Mesothelial cell of epicardium (in vitro differentiated cells): ENCODE results near the gene SLC35F1. TPM values are rescaled to one million over a fixed set of nuclear protein-coding genes. Genes with fewer than 3 reads are reported as not detected.

Source experiments
- DNase-seq, 2 experiments: peaks; one replicate each; pipeline ENCODE4 v3.0.0; 2021; ENCODE audit warnings: low spot score in 2 of 2; ENCODE audit not compliant: unreplicated experiment in 2 of 2
- H3K27ac Mint-ChIP-seq: 2 replicates; pipeline ENCODE4 v1.8.0; 2021; ENCODE audit warnings: mixed read lengths
- H3K27me3 Mint-ChIP-seq: 2 replicates; pipeline ENCODE4 v1.8.0; 2021; ENCODE audit warnings: low read depth, mixed read lengths
- H3K36me3 Mint-ChIP-seq: 2 replicates; pipeline ENCODE4 v1.8.0; 2021; ENCODE audit warnings: mixed read lengths
- H3K4me1 Mint-ChIP-seq: 2 replicates; pipeline ENCODE4 v1.8.0; 2021; ENCODE audit warnings: mixed read lengths
- H3K4me3 Mint-ChIP-seq: 2 replicates; pipeline ENCODE4 v1.8.0; 2021; ENCODE audit warnings: mild to moderate bottlenecking, moderate library complexity, mixed read lengths
- H3K9me3 Mint-ChIP-seq: 2 replicates; pipeline ENCODE4 v1.8.0; 2021; ENCODE audit warnings: mixed read lengths
- CTCF ChIP-seq: fragments of 200-600 bp; sonication (generic); IDR thresholded peaks from one replicate; pipeline ENCODE4 v1.5.0; 2021; ENCODE audit warnings: antibody characterized with exemption; ENCODE audit not compliant: unreplicated experiment
- total RNA-seq: library from RNA; stranded (reverse); gene quantifications from 3 replicates; pipeline ENCODE4 v1.2.1, GENCODE V29; 2021

The SLC35F1 gene
- total RNA-seq, 1 donor from 2014 or later, result 0.78 TPM

- peaks cover 2% of the 10 kb centered on the region for H3K27me3 Mint-ChIP-seq
- H3K4me1 Mint-ChIP-seq, result no peaks in the 10 kb centered on the region
- DNase-seq, result no peak
- TF ChIP-seq CTCF, result no peak
- peaks cover 17% of the 10 kb centered on the region for H3K9me3 Mint-ChIP-seq
- no peak overlapping the region for H3K27ac Mint-ChIP-seq
- no peak overlapping the region for H3K4me3 Mint-ChIP-seq
- H3K36me3 Mint-ChIP-seq, result peaks cover 3% of the 10 kb centered on the region
Measured at GRCh38 chr6:117928833-117929232, 21.8 kb downstream of the SLC35F1 start.

- Mint-ChIP-seq H3K36me3 (peaks cover 3% of the 10 kb centered on the region), H3K4me1 (no peaks in the 10 kb centered on the region), H3K27ac (no peak overlapping the region), H3K27me3 (peaks cover 6% of the 10 kb centered on the region), H3K9me3 (peaks cover 17% of the 10 kb centered on the region), H3K4me3 (no peak overlapping the region)
- DNase-seq, result no peak
- TF ChIP-seq CTCF, result no peak
Measured at GRCh38 chr6:117929501-117929900, 22.4 kb downstream of the SLC35F1 start.

GRCh38 chr6:117930645-117931044, 23.6 kb downstream of the SLC35F1 start:
- no peak overlapping the region for H3K27ac Mint-ChIP-seq
- H3K4me3 Mint-ChIP-seq, result no peak overlapping the region

GRCh38 chr6:117932001-117932400, 24.9 kb downstream of the SLC35F1 start:
- Mint-ChIP-seq H3K27me3 (peaks cover 6% of the 10 kb centered on the region), H3K4me1 (no peaks in the 10 kb centered on the region), H3K27ac (no peak overlapping the region), H3K9me3 (peaks cover 17% of the 10 kb centered on the region), H3K4me3 (no peak overlapping the region), H3K36me3 (peaks cover 3% of the 10 kb centered on the region)
- no peak for TF ChIP-seq CTCF
- no peak for DNase-seq

More at GRCh38 chr6:117930645-117931044, 23.6 kb downstream of the SLC35F1 start:
- no peak for DNase-seq
- TF ChIP-seq CTCF, result no peak
- Mint-ChIP-seq H3K36me3 (peaks cover 3% of the 10 kb centered on the region), H3K27me3 (peaks cover 6% of the 10 kb centered on the region), H3K4me1 (no peaks in the 10 kb centered on the region), H3K9me3 (peaks cover 17% of the 10 kb centered on the region)

- Mint-ChIP-seq H3K9me3 (peaks cover 13% of the 10 kb centered on the region), H3K27me3 (peaks cover 6% of the 10 kb centered on the region), H3K27ac (no peak overlapping the region), H3K4me3 (no peak overlapping the region), H3K4me1 (peaks cover 2% of the 10 kb centered on the region), H3K36me3 (peaks cover 2% of the 10 kb centered on the region)
- no peak for TF ChIP-seq CTCF
- no peak for DNase-seq
Measured at GRCh38 chr6:117932676-117933075, 25.6 kb downstream of the SLC35F1 start.

GRCh38 chr6:117933471-117933870, 26.4 kb downstream of the SLC35F1 start:
- TF ChIP-seq CTCF, result no peak
- Mint-ChIP-seq H3K4me1 (peaks cover 10% of the 10 kb centered on the region), H3K9me3 (peaks cover 12% of the 10 kb centered on the region), H3K4me3 (no peak overlapping the region), H3K27me3 (peaks cover 6% of the 10 kb centered on the region), H3K36me3 (peaks cover 2% of the 10 kb centered on the region), H3K27ac (no peak overlapping the region)
- DNase-seq, result no peak
